Caco-2 (cell line): Measurements from ENCODE around the gene CSF2RB. TPM values are rescaled to one million over a fixed set of nuclear protein-coding genes. Genes with fewer than 3 reads are reported as not detected.

Source experiments
- BruUV-seq: library from RNA; stranded (reverse); fragments of 400-500 nt; replicated peaks from 2 replicates; lab custom pipeline; 2021; lab: Mats Ljungman, UMichigan
- CTCF ChIA-PET: fragments of 300-600 bp; sonication (Branson Sonifier 250); formaldehyde crosslinking; loops from one replicate; lab custom pipeline; 2022; ENCODE audit warnings: antibody characterized with exemption; lab: Charles Lee
- POLR2A ChIA-PET: fragments of 300-600 bp; sonication (Branson Sonifier 250); formaldehyde crosslinking; loops from one replicate; lab custom pipeline; 2022; ENCODE audit warnings: antibody characterized with exemption; lab: Charles Lee
- DNase-seq, 2 experiments: peaks; one replicate each; pipeline versions ENCODE4 v3.0.0 to v3.0.0-alpha.2; 2020 to 2022
- H3K27me3 ChIP-seq: replicated peaks from 2 replicates; pipeline ENCODE4 v1.6.0; 2011; ENCODE audit warnings: low read length; ENCODE audit not compliant: control insufficient read depth, insufficient read depth
- H3K36me3 ChIP-seq: 2 replicates; pipeline ENCODE4 v1.5.1; 2011; ENCODE audit warnings: low read length; ENCODE audit not compliant: control insufficient read depth, insufficient read depth
- H3K4me1 ChIP-seq: fragments of 250-450 bp; sonication (Bioruptor Pico); 2 replicates; pipeline ENCODE4 v1.5.1; 2020; ENCODE audit warnings: mild to moderate bottlenecking
- H3K4me3 ChIP-seq: 2 replicates; pipeline ENCODE4 v1.5.1; 2011; ENCODE audit warnings: low read depth, mild to moderate bottlenecking, control low read depth, low read length
- H3K9me3 ChIP-seq: fragments of 250-450 bp; sonication (Bioruptor Pico); 2 replicates; pipeline ENCODE4 v1.5.1; 2020; ENCODE audit warnings: mild to moderate bottlenecking, moderate library complexity
- H3K27ac Mint-ChIP-seq: one replicate; pipeline ENCODE4 v1.8.0; 2022; ENCODE audit warnings: mixed read lengths; ENCODE audit not compliant: unreplicated experiment
- H3K27me3 Mint-ChIP-seq: one replicate; pipeline ENCODE4 v1.8.0; 2022; ENCODE audit warnings: mixed read lengths; ENCODE audit not compliant: insufficient read depth, unreplicated experiment
- H3K36me3 Mint-ChIP-seq: one replicate; pipeline ENCODE4 v1.8.0; 2022; ENCODE audit warnings: mild to moderate bottlenecking, mixed read lengths; ENCODE audit not compliant: insufficient read depth, unreplicated experiment
- H3K4me1 Mint-ChIP-seq: one replicate; pipeline ENCODE4 v1.8.0; 2022; ENCODE audit warnings: low read depth, mixed read lengths; ENCODE audit not compliant: unreplicated experiment
- H3K4me3 Mint-ChIP-seq: one replicate; pipeline ENCODE4 v1.8.0; 2022; ENCODE audit warnings: mild to moderate bottlenecking, moderate library complexity, mixed read lengths; ENCODE audit not compliant: unreplicated experiment
- H3K9me3 Mint-ChIP-seq: one replicate; pipeline ENCODE4 v1.8.0; 2022; ENCODE audit warnings: mixed read lengths; ENCODE audit not compliant: unreplicated experiment
- intact Hi-C: fragments of 100-400 bp; cut with micrococcal nuclease; formaldehyde crosslinking; loops from one replicate; pipeline ENCODE4 v1.10.0; 2022; ENCODE audit not compliant: unreplicated experiment
- total RNA-seq: library from RNA; stranded (reverse); gene quantifications from 2 replicates; pipeline ENCODE4 v1.2.3, GENCODE V29; 2022
- TF ChIP-seq, protein P1 (sequence below), 2 experiments: fragments of 200-600 bp in 1 of 2; IDR thresholded peaks; 1 replicate in 1 of 2; 2 replicates in 1 of 2; pipeline versions ENCODE4 v1.5.1 to v1.8.0; 2011 to 2022; ENCODE audit warnings: antibody characterized with exemption in 1 of 2, control low read depth in 1 of 2, inconsistent platforms in 1 of 2, low read depth in 1 of 2, low read length in 1 of 2, mild to moderate bottlenecking in 1 of 2, moderate library complexity in 1 of 2; ENCODE audit not compliant: insufficient read depth in 1 of 2, severe bottlenecking in 1 of 2, unreplicated experiment in 1 of 2

The CSF2RB gene
- total RNA-seq, 1 experiment from 2014 or later, result not detected

DNA sequence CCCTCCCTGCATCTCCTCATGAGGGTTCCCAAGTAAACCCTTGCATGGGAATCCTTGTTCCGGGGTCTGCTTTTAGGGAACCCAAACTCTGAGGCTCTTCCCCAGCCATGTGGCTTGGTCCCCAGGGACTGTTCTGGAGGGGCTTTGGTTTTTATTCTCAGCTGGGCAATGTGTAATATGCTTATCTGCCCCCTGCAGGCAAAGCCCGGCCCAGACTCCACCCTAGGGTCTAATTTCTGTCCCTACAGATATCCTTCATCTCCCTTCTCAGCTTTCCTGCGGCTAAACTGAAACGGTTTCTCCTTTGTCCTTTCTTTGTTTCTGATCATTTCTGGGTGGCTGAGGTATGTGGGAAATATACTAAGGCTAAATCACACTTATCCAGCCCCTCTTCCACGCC is 68.7 kb downstream of the CSF2RB start:
- Mint-ChIP-seq H3K27ac (no peak overlapping the region), H3K4me1 (no peaks in the 10 kb centered on the region), H3K36me3 (no peaks in the 10 kb centered on the region), H3K9me3 (no peaks in the 10 kb centered on the region), H3K27me3 (peaks cover 6% of the 10 kb centered on the region), H3K4me3 (no peak overlapping the region)
- intact Hi-C loops, result no loop called here
- no TSS peak for BruUV-seq
- no peaks in the 10 kb centered on the region; the same call in 1 of the 2 replicates for H3K27me3 ChIP-seq
- H3K36me3 ChIP-seq, result no peaks in the 10 kb centered on the region
- no peaks in the 10 kb centered on the region for H3K9me3 ChIP-seq
- no peak for DNase-seq
- no peaks in the 10 kb centered on the region for H3K4me1 ChIP-seq
- CTCF ChIA-PET, result no interaction called here
- POLR2A ChIA-PET, result no interaction called here
- TF ChIP-seq, protein P1, sequence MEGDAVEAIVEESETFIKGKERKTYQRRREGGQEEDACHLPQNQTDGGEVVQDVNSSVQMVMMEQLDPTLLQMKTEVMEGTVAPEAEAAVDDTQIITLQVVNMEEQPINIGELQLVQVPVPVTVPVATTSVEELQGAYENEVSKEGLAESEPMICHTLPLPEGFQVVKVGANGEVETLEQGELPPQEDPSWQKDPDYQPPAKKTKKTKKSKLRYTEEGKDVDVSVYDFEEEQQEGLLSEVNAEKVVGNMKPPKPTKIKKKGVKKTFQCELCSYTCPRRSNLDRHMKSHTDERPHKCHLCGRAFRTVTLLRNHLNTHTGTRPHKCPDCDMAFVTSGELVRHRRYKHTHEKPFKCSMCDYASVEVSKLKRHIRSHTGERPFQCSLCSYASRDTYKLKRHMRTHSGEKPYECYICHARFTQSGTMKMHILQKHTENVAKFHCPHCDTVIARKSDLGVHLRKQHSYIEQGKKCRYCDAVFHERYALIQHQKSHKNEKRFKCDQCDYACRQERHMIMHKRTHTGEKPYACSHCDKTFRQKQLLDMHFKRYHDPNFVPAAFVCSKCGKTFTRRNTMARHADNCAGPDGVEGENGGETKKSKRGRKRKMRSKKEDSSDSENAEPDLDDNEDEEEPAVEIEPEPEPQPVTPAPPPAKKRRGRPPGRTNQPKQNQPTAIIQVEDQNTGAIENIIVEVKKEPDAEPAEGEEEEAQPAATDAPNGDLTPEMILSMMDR (IDR thresholded peaks at IDR 0.05; ENCODE audit: insufficient read depth in 1 of 2, low read depth in 1 of 2, low read length in 1 of 2, severe bottlenecking in 1 of 2, unreplicated experiment in 1 of 2), result no peak
- H3K4me3 ChIP-seq, result no peak overlapping the region

DNA sequence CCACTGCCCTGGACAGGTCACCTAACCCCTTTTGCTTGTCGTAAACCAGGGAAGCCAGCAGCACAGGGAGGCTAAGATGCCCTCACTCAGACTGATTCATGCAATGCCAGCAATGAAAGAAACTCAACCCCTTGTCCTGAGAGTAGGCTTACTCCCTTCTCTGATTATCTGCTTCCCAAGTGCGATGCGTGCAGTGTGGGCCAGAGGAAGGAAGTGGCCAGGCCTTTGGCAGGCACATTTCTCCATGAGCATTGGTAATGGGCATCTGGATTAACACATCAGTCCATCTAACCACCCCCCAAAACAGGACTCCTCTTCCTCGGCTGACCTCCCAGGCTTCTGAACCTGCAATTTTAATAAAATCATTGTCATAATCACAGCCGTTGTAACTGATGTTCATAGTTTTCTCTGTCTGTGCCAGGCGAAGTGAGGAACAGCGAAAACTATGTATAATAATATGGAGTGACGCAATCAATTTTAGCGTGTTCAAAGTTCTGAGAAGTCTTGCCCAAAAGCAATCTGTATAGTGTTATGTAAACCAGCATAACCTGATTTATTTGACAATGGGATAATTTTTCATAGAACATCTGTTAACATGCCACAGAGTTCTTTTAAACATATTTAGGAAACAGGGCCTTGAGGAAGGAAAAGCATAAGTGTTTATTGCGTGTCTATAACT is 71.9 kb downstream of the CSF2RB start:
- BruUV-seq, result no TSS peak
- no peak overlapping the region for H3K4me3 Mint-ChIP-seq
- POLR2A ChIA-PET, result no interaction called here

DNA sequence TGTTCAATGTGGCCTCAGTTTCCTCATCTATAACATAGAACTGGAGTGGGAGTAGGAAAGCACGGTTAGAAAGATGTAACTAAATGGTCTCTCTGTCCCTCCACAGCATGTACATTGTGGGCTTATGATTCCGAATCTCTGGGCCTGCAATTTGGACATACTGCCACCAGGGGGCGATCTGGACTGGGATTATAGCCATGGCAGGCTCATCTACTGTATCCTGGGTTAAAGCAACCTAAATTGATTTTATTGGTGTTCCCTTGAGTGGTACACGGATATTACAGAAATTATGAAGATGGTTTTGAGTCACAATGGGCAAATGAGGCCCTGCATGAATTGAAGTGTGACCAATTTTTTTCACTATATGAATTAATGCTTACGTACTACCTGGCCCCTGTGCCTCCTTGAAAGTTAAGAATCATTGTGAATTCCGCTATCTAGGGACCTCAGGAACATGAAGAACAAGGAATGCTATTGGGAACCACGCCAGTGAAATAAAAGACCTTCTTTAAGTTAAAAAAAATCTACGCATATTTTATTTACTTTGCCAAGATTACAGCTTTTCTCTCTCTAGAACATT is 72.9 kb downstream of the CSF2RB start:
- intact Hi-C loops, result loop anchor here (5.0 kb wide), 1 partner anchor 46 kb away; no protein-coding TSS in a partner anchor
- DNase-seq, result peak in 1 of 2 experiments; percentile 33
- H3K36me3 ChIP-seq, result no peaks in the 10 kb centered on the region
- Mint-ChIP-seq H3K9me3 (no peaks in the 10 kb centered on the region), H3K4me3 (no peak overlapping the region), H3K36me3 (no peaks in the 10 kb centered on the region), H3K27me3 (peaks cover 14% of the 10 kb centered on the region), H3K27ac (no peak overlapping the region), H3K4me1 (no peaks in the 10 kb centered on the region)
- BruUV-seq, result no TSS peak
- TF ChIP-seq, protein P1 (IDR thresholded peaks at IDR 0.05; ENCODE audit: insufficient read depth in 1 of 2, low read depth in 1 of 2, low read length in 1 of 2, severe bottlenecking in 1 of 2, unreplicated experiment in 1 of 2), result peak; percentile 57 to 73
- CTCF ChIA-PET, result interaction anchor here (1.1 kb wide), 1 partner anchor 57 kb away, joined by 3 read pairs; no protein-coding TSS in a partner anchor
- no peaks in the 10 kb centered on the region; the same call in 1 of the 2 replicates for H3K27me3 ChIP-seq
- no peaks in the 10 kb centered on the region for H3K4me1 ChIP-seq
- H3K9me3 ChIP-seq, result no peaks in the 10 kb centered on the region
- POLR2A ChIA-PET, result no interaction called here
- no peak overlapping the region for H3K4me3 ChIP-seq

More for the DNA sequence above, 71.9 kb downstream of the CSF2RB start:
- no peaks in the 10 kb centered on the region for H3K9me3 Mint-ChIP-seq
- peaks cover 9% of the 10 kb centered on the region for H3K27me3 Mint-ChIP-seq
- no peak for DNase-seq
- Histone ChIP-seq H3K36me3 (no peaks in the 10 kb centered on the region), H3K9me3 (no peaks in the 10 kb centered on the region), H3K27me3 (no peaks in the 10 kb centered on the region; the same call in 1 of the 2 replicates), H3K4me1 (no peaks in the 10 kb centered on the region), H3K4me3 (no peak overlapping the region)
- intact Hi-C loops, result loop anchor here (5.0 kb wide), 1 partner anchor 47 kb away; no protein-coding TSS in a partner anchor
- CTCF ChIA-PET, result no interaction called here
- TF ChIP-seq, protein P1 (IDR thresholded peaks at IDR 0.05; ENCODE audit: insufficient read depth in 1 of 2, low read depth in 1 of 2, low read length in 1 of 2, severe bottlenecking in 1 of 2, unreplicated experiment in 1 of 2), result no peak
- no peak overlapping the region for H3K27ac Mint-ChIP-seq
- no peaks in the 10 kb centered on the region for H3K4me1 Mint-ChIP-seq
- no peaks in the 10 kb centered on the region for H3K36me3 Mint-ChIP-seq
